ENCODE data around the gene ACSF2.

Gene ACSF2

DNA sequence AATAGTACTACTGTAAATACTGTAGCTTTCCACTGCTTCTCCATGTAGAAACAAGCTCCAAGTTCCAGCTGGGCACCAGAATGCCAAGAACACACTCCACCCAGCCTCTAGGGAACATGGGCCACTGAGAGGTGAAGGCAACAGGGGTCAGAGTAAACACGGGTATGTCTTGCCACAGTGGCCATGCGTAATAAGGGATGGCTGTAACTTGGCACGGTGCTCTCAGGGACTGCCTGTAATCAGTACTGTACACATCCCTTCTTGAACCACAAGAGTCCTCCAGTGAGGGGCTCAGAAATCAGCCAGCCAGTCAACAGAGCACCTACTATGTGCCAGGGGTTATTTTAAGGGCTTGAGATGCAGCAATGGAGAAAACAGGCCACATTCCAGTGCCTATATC is 39.5 kb upstream of the ACSF2 start:
- in situ Hi-C loops (cut with HindIII; ENCODE audit: low sequenced_read_pairs) = no loop called here
- TF ChIP-seq, protein P1, sequence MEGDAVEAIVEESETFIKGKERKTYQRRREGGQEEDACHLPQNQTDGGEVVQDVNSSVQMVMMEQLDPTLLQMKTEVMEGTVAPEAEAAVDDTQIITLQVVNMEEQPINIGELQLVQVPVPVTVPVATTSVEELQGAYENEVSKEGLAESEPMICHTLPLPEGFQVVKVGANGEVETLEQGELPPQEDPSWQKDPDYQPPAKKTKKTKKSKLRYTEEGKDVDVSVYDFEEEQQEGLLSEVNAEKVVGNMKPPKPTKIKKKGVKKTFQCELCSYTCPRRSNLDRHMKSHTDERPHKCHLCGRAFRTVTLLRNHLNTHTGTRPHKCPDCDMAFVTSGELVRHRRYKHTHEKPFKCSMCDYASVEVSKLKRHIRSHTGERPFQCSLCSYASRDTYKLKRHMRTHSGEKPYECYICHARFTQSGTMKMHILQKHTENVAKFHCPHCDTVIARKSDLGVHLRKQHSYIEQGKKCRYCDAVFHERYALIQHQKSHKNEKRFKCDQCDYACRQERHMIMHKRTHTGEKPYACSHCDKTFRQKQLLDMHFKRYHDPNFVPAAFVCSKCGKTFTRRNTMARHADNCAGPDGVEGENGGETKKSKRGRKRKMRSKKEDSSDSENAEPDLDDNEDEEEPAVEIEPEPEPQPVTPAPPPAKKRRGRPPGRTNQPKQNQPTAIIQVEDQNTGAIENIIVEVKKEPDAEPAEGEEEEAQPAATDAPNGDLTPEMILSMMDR (IDR thresholded peaks at IDR 0.05; ENCODE audit: low read depth, low read length, missing control alignments) = no peak
- DNase-seq (ENCODE audit: low read depth) = no peak
- no peak overlapping the region for H3K4me3 ChIP-seq (ENCODE audit: low read depth, low read length)

DNA sequence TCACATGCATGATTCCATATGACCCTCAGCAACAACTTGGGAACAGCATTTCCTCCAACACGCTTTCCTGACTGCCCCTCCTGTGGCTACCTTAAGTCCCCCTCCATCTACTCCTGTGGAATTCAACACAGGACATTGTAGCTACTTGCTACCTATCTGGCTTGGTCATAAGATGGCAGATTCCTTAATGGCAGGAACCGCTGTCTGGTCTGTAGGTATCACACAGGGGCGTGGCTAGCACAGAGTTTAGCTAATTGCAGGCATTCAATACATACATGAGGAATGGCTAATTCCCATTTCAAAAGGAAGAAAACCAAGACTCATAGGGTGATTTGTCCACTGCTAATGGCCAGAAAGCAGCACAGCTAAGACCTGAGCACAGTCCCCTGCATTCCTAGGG is 37.3 kb upstream of the ACSF2 start:
- DNase-seq (ENCODE audit: low read depth) = no peak
- TF ChIP-seq, protein P1 (IDR thresholded peaks at IDR 0.05; ENCODE audit: low read depth, low read length, missing control alignments) = no peak
- H3K4me3 ChIP-seq (ENCODE audit: low read depth, low read length) = no peak overlapping the region
- in situ Hi-C loops (cut with HindIII; ENCODE audit: low sequenced_read_pairs) = no loop called here

DNA sequence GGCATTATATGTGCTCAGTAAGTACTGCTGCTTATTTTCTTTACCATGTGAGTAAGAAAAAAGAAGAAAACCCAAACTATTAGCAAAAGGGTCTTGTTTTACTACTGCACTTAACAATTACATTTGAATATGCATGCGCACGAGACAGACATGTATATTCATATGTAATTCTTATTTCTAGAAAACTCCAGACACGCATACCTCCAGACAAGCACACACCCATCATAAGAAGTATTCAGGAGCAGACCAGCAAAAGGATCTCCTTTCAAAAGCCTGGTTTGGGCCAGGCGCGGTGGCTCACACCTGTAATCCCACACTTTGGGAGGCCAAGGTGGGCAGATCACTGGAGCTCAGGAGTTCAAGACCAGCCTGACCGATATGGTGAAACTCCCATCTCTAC is 36.5 kb upstream of the ACSF2 start:
- in situ Hi-C loops (cut with HindIII; ENCODE audit: low sequenced_read_pairs) = no loop called here
- DNase-seq (ENCODE audit: low read depth) = no peak
- TF ChIP-seq, protein P1 (IDR thresholded peaks at IDR 0.05; ENCODE audit: low read depth, low read length, missing control alignments) = no peak
- no peak overlapping the region for H3K4me3 ChIP-seq (ENCODE audit: low read depth, low read length)

DNA sequence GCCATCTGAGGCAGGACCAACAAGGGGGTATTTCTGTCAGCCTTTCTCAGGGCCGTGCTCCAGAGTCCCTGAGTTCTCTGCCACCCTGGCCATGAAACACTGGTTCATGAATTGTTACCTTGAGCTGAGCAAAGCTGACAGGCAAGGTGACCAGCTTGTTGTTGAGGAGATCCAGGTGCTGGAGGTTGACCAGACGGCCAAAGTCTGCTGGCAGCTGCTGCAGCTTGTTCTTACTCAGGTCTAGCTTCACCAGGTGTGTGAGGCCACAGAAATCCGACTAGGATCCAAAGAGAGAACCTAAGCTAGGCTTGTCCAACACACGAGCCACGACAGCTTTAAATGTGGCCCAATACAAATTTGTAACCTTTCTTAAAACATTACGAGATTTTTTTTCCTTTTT is 33.4 kb upstream of the ACSF2 start:
- H3K4me3 ChIP-seq (ENCODE audit: low read depth, low read length) = no peak overlapping the region
- TF ChIP-seq, protein P1 (IDR thresholded peaks at IDR 0.05; ENCODE audit: low read depth, low read length, missing control alignments) = no peak
- in situ Hi-C loops (cut with HindIII; ENCODE audit: low sequenced_read_pairs) = no loop called here
- DNase-seq (ENCODE audit: low read depth) = no peak

DNA sequence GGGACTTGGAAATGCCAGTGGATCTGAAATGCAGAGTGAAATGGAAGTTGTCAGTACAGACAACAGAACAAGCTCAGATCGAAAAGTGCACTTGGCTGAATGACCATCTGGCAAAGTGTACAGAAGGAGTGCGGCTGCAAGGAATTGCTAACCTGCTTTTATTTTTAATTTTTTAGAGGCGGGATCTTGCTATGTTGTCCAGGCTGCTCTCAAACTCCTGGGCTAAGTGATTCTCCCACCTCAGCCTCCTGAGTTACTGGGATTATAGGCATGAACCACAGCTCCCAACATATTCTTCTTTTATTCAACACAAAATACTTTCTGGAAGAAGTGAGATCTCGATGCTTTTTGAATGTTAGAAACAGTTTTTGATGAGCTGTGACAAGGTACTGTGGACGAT is 32.3 kb upstream of the ACSF2 start:
- H3K4me3 ChIP-seq (ENCODE audit: low read depth, low read length) = no peak overlapping the region
- DNase-seq (ENCODE audit: low read depth) = no peak
- in situ Hi-C loops (cut with HindIII; ENCODE audit: low sequenced_read_pairs) = no loop called here
- TF ChIP-seq, protein P1 (IDR thresholded peaks at IDR 0.05; ENCODE audit: low read depth, low read length, missing control alignments) = no peak

DNA sequence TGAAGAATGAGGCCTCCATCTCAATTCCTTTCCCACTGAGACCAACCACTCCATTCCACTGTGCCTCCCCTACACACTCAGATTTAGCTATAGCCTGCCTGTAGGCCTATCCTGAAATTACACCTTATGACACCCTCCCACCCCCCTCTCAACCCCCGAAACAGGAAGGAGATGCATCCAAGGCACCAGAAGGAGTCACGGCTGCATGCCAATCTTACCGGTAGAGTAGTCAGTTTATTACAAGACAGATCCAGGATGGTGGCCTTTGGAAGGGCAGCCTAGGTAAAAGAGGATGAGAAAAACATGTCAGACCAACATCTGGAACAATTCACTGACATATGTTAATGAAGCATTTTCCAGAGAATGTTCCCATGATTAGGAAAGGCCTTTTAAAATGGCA is 31.3 kb upstream of the ACSF2 start:
- DNase-seq (ENCODE audit: low read depth) = no peak
- H3K4me3 ChIP-seq (ENCODE audit: low read depth, low read length) = no peak overlapping the region
- TF ChIP-seq, protein P1 (IDR thresholded peaks at IDR 0.05; ENCODE audit: low read depth, low read length, missing control alignments) = no peak
- in situ Hi-C loops (cut with HindIII; ENCODE audit: low sequenced_read_pairs) = no loop called here
